ENCODE measurements around the gene LAMA2. TPM values are rescaled to one million over a fixed set of nuclear protein-coding genes. Genes with fewer than 3 reads are reported as not detected.

The LAMA2 gene
- total and polyA plus RNA-seq, 2 of the 13 experiments (the other 11 are each of a cell fraction or from before 2014, with no cell fraction given), result 0.11 to 0.28 TPM

DNA sequence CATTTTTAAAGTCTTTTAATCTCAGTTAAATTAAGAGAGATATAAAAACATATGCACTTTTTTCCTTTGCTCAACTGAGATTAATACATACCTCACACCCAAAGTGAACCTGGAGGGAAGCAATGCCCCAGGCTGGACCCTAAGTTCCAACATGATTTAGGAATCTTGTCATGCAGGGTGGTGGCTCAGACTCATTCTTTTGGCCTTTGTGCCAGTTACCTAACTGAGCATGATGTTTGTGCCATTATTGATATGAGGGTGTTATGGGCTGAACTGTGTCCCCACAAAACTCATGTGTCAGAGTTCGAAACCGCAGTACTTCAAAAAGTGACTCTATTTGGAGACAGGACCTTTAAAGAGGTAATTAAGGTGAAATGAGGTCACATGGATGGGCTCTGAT lies 639.0 kb downstream of the LAMA2 start:
- Histone ChIP-seq H3K36me3 (replicated peaks in 1 of 2; ENCODE audit: control insufficient read depth in 1 of 2, insufficient read depth in 2 of 2, low read length in 2 of 2) (no peaks in the 10 kb centered on the region), H4K20me1 (ENCODE audit: insufficient read depth, low read length) (no peaks in the 10 kb centered on the region), H3K4me3 (replicated peaks in 1 of 3; ENCODE audit: insufficient read depth in 1 of 3, low read depth in 2 of 3, low read length in 3 of 3) (no peak overlapping the region), H3K27me3 (ENCODE audit: control insufficient read depth in 1 of 2, insufficient read depth in 2 of 2, low read length in 2 of 2) (no peaks in the 10 kb centered on the region), H3K4me1 (ENCODE audit: insufficient read depth, low read length) (no peaks in the 10 kb centered on the region), H3K4me2 (ENCODE audit: low read depth, low read length) (no peak overlapping the region), H3K9me3 (ENCODE audit: low read length) (no peaks in the 10 kb centered on the region), H3K79me2 (ENCODE audit: insufficient read depth, low read length) (no peaks in the 10 kb centered on the region), H3K9ac (ENCODE audit: insufficient read depth, low read depth, low read length) (no peak overlapping the region), H2AFZ (ENCODE audit: low read length) (no peak overlapping the region), H3K27ac (ENCODE audit: extremely low read length, insufficient read depth, low read length) (no peak overlapping the region)
- FAIRE-seq (no peak), ATAC-seq (no peak), DNase-seq (ENCODE audit: low spot score) (no peak)
- TF ChIP-seq, protein P1, sequence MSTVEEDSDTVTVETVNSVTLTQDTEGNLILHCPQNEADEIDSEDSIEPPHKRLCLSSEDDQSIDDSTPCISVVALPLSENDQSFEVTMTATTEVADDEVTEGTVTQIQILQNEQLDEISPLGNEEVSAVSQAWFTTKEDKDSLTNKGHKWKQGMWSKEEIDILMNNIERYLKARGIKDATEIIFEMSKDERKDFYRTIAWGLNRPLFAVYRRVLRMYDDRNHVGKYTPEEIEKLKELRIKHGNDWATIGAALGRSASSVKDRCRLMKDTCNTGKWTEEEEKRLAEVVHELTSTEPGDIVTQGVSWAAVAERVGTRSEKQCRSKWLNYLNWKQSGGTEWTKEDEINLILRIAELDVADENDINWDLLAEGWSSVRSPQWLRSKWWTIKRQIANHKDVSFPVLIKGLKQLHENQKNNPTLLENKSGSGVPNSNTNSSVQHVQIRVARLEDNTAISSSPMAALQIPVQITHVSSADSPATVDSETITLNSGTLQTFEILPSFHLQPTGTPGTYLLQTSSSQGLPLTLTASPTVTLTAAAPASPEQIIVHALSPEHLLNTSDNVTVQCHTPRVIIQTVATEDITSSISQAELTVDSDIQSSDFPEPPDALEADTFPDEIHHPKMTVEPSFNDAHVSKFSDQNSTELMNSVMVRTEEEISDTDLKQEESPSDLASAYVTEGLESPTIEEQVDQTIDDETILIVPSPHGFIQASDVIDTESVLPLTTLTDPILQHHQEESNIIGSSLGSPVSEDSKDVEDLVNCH (CRISPR knock-in tag; IDR thresholded peaks at IDR 0.05), result no peak
- in situ Hi-C loops (cut with HindIII; ENCODE audit: extremely low pct_ligation_motif_present, low pct_unique_long_range_greater_than_20kb), result no loop called here
- CTCF ChIA-PET (ENCODE audit: low intra/inter-chr PET ratio, low total read pairs), result no interaction called here
- WGBS (ENCODE audit: low lambda C conversion rate), result 45% methylated on average over 2 of the region's 2 CpGs
- POLR2A ChIA-PET, result no interaction called here
- BruUV-seq (replicated peaks), result no TSS peak
- intact Hi-C loops (cut with micrococcal nuclease; ENCODE audit: unreplicated experiment), result no loop called here

DNA sequence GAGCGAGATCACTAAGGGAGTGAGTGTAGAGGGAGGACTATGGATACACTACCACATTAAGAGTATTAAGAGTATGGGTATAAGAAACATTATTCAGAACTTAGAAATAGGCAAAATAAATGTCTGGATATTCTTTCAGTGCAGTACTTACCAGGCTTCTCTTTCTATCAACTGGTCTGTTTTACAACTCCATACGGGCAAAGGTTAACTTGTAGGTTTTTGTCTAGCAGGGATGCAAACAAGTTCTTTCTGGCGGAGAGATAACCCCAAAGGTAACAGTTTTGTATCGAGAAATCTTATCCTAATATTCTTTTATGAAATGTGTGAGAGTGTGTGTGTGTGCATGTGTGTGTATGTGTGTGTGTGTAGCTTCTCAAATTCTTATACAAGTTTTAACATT lies 640.9 kb downstream of the LAMA2 start:
- Histone ChIP-seq H3K27me3 (ENCODE audit: control insufficient read depth in 1 of 2, insufficient read depth in 2 of 2, low read length in 2 of 2) (no peaks in the 10 kb centered on the region), H3K9me3 (ENCODE audit: low read length) (no peaks in the 10 kb centered on the region), H3K27ac (ENCODE audit: extremely low read length, insufficient read depth, low read length) (no peak overlapping the region), H3K4me2 (ENCODE audit: low read depth, low read length) (no peak overlapping the region), H4K20me1 (ENCODE audit: insufficient read depth, low read length) (no peaks in the 10 kb centered on the region), H3K4me3 (replicated peaks in 1 of 3; ENCODE audit: insufficient read depth in 1 of 3, low read depth in 2 of 3, low read length in 3 of 3) (no peak overlapping the region), H3K79me2 (ENCODE audit: insufficient read depth, low read length) (no peaks in the 10 kb centered on the region), H3K4me1 (ENCODE audit: insufficient read depth, low read length) (no peaks in the 10 kb centered on the region), H2AFZ (ENCODE audit: low read length) (no peak overlapping the region), H3K9ac (ENCODE audit: insufficient read depth, low read depth, low read length) (no peak overlapping the region), H3K36me3 (replicated peaks in 1 of 2; ENCODE audit: control insufficient read depth in 1 of 2, insufficient read depth in 2 of 2, low read length in 2 of 2) (no peaks in the 10 kb centered on the region)
- FAIRE-seq, result no peak
- CTCF ChIA-PET (ENCODE audit: low intra/inter-chr PET ratio, low total read pairs), result no interaction called here
- 71% methylated on average over 4 of the region's 4 CpGs for WGBS (ENCODE audit: low lambda C conversion rate)
- no peak for DNase-seq (ENCODE audit: low spot score)
- in situ Hi-C loops (cut with HindIII; ENCODE audit: extremely low pct_ligation_motif_present, low pct_unique_long_range_greater_than_20kb), result no loop called here
- ATAC-seq, result no peak
- intact Hi-C loops (cut with micrococcal nuclease; ENCODE audit: unreplicated experiment), result no loop called here
- POLR2A ChIA-PET, result no interaction called here
- BruUV-seq (replicated peaks), result no TSS peak
- TF ChIP-seq, protein P2, sequence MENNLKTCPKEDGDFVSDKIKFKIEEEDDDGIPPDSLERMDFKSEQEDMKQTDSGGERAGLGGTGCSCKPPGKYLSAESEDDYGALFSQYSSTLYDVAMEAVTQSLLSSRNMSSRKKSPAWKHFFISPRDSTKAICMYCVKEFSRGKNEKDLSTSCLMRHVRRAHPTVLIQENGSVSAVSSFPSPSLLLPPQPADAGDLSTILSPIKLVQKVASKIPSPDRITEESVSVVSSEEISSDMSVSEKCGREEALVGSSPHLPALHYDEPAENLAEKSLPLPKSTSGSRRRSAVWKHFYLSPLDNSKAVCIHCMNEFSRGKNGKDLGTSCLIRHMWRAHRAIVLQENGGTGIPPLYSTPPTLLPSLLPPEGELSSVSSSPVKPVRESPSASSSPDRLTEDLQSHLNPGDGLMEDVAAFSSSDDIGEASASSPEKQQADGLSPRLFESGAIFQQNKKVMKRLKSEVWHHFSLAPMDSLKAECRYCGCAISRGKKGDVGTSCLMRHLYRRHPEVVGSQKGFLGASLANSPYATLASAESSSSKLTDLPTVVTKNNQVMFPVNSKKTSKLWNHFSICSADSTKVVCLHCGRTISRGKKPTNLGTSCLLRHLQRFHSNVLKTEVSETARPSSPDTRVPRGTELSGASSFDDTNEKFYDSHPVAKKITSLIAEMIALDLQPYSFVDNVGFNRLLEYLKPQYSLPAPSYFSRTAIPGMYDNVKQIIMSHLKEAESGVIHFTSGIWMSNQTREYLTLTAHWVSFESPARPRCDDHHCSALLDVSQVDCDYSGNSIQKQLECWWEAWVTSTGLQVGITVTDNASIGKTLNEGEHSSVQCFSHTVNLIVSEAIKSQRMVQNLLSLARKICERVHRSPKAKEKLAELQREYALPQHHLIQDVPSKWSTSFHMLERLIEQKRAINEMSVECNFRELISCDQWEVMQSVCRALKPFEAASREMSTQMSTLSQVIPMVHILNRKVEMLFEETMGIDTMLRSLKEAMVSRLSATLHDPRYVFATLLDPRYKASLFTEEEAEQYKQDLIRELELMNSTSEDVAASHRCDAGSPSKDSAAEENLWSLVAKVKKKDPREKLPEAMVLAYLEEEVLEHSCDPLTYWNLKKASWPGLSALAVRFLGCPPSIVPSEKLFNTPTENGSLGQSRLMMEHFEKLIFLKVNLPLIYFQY (CRISPR knock-in tag; IDR thresholded peaks at IDR 0.05; ENCODE audit: borderline replicate concordance), result no peak
- TF ChIP-seq ZNF124 (CRISPR knock-in tag; IDR thresholded peaks at IDR 0.05) (no peak), ZFYVE20 (CRISPR knock-in tag; IDR thresholded peaks at IDR 0.05; ENCODE audit: borderline replicate concordance, low read depth) (no peak), DPF2 (CRISPR knock-in tag; IDR thresholded peaks at IDR 0.05; ENCODE audit: borderline replicate concordance, low read depth) (no peak), FOXM1 (CRISPR knock-in tag; IDR thresholded peaks at IDR 0.05) (no peak), ZKSCAN5 (CRISPR knock-in tag; IDR thresholded peaks at IDR 0.05) (no peak), ZNF20 (CRISPR knock-in tag; IDR thresholded peaks at IDR 0.05) (no peak), HNRNPUL1 (IDR thresholded peaks at IDR 0.05; ENCODE audit: low read depth, low read length) (no peak)
- TF ChIP-seq, protein P3, sequence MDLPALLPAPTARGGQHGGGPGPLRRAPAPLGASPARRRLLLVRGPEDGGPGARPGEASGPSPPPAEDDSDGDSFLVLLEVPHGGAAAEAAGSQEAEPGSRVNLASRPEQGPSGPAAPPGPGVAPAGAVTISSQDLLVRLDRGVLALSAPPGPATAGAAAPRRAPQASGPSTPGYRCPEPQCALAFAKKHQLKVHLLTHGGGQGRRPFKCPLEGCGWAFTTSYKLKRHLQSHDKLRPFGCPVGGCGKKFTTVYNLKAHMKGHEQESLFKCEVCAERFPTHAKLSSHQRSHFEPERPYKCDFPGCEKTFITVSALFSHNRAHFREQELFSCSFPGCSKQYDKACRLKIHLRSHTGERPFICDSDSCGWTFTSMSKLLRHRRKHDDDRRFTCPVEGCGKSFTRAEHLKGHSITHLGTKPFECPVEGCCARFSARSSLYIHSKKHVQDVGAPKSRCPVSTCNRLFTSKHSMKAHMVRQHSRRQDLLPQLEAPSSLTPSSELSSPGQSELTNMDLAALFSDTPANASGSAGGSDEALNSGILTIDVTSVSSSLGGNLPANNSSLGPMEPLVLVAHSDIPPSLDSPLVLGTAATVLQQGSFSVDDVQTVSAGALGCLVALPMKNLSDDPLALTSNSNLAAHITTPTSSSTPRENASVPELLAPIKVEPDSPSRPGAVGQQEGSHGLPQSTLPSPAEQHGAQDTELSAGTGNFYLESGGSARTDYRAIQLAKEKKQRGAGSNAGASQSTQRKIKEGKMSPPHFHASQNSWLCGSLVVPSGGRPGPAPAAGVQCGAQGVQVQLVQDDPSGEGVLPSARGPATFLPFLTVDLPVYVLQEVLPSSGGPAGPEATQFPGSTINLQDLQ (CRISPR knock-in tag; IDR thresholded peaks at IDR 0.05), result no peak

Data from HepG2 (cell line).